Tibial artery (tissue), 4 donors: ENCODE data around the gene PTPRD.

ENCODE experiments used
- DNase-seq, 2 donors: peaks; one replicate each; pipeline ENCODE4 v3.0.0-alpha.2; 2019
- H3K27ac ChIP-seq, 2 donors: fragments of 200-600 bp; sonication (generic) in 1 of 2; 1 replicate in 1 of 2; 2 replicates in 1 of 2; pipeline ENCODE4 v1.5.1; 2018 to 2019; ENCODE audit warnings: mild to moderate bottlenecking in 1 of 2
- H3K27me3 ChIP-seq, 2 donors: fragments of 200-600 bp; sonication (generic) in 1 of 2; one replicate each; pipeline versions ENCODE4 v1.5.1 to v1.6.0; 2016 to 2019
- H3K36me3 ChIP-seq, 3 donors: fragments of 200-600 bp; sonication (generic) in 2 of 3; one replicate each; pipeline ENCODE4 v1.5.1; 2016 to 2019; ENCODE audit warnings: mild to moderate bottlenecking in 2 of 3
- H3K4me1 ChIP-seq, 4 donors: fragments of 200-600 bp; sonication (generic) in 2 of 4; 1 replicate in 3 of 4; 2 replicates in 1 of 4; pipeline ENCODE4 v1.5.1; 2016 to 2019
- H3K4me3 ChIP-seq, 2 donors: fragments of 200-600 bp; sonication (generic) in 1 of 2; 1 replicate in 1 of 2; 2 replicates in 1 of 2; pipeline ENCODE4 v1.5.1; 2018 to 2019; ENCODE audit warnings: mild to moderate bottlenecking in 2 of 2
- H3K9me3 ChIP-seq, 3 donors: fragments of 200-600 bp; sonication (generic) in 1 of 3; one replicate each; pipeline ENCODE4 v1.5.1; 2016 to 2019
- intact Hi-C: fragments of 100-400 bp; cut with DNase I; formaldehyde crosslinking; loops from one replicate; pipeline ENCODE4 v1.15.0; 2023; ENCODE audit warnings: low total_unique reads
- TF ChIP-seq, protein P1 (sequence below), 2 experiments: fragments of 200-600 bp in 1 of 2; fragments of 450-650 bp in 1 of 2; IDR thresholded peaks; one replicate each; pipeline ENCODE4 v1.5.1; 2017 to 2019; ENCODE audit warnings: antibody characterized with exemption in 2 of 2, mild to moderate bottlenecking in 1 of 2, moderate library complexity in 1 of 2

The PTPRD gene

DNA sequence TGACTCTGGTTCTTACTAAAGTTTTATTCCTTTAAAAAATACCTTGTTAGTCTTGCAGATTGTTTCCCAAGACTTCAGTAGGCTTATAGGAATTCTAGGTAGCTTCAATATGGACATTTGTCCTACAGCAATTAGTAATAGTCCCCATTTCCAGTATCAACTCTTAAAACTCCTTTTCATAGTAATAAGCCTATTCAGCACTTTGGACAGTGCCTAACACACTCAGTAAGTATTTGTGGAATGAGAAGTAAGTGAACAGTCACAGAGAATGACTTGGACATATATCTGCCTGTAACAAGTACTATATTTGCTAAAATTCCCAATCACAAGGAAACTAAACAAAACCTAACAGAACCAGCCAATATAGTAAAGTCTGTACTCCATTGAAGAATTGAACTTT is 1521.4 kb downstream of the PTPRD start:
- peaks cover 0 to 4% (median 0%) of the 10 kb centered on the region in 3 donors for H3K9me3 ChIP-seq
- H3K36me3 ChIP-seq, result no peaks in the 10 kb centered on the region
- H3K4me3 ChIP-seq, result no peak overlapping the region
- intact Hi-C loops, result no loop called here
- H3K27me3 ChIP-seq, result no peaks in the 10 kb centered on the region
- no peaks in the 10 kb centered on the region for H3K4me1 ChIP-seq
- no peak for DNase-seq
- TF ChIP-seq, protein P1, sequence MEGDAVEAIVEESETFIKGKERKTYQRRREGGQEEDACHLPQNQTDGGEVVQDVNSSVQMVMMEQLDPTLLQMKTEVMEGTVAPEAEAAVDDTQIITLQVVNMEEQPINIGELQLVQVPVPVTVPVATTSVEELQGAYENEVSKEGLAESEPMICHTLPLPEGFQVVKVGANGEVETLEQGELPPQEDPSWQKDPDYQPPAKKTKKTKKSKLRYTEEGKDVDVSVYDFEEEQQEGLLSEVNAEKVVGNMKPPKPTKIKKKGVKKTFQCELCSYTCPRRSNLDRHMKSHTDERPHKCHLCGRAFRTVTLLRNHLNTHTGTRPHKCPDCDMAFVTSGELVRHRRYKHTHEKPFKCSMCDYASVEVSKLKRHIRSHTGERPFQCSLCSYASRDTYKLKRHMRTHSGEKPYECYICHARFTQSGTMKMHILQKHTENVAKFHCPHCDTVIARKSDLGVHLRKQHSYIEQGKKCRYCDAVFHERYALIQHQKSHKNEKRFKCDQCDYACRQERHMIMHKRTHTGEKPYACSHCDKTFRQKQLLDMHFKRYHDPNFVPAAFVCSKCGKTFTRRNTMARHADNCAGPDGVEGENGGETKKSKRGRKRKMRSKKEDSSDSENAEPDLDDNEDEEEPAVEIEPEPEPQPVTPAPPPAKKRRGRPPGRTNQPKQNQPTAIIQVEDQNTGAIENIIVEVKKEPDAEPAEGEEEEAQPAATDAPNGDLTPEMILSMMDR (IDR thresholded peaks at IDR 0.05), result no peak
- H3K27ac ChIP-seq, result no peak overlapping the region

DNA sequence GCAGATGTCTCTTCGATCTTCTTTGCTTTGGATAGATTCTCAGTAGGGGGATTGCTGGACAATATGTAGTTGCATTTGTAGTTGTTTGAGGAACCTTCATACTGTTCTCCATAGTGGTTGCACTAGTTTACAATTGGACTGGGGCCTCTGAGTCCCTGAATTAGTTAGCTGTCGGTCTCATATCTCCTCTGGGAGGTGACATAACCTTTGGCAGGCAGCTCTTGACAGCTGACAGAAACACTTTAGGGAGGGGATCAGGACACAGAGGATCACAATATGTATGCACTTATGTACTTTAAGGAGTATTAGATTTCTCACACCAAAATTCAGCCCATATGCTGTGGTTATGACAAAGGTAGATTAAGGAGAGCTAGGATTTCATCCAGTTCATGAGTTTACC is 1533.3 kb downstream of the PTPRD start:
- TF ChIP-seq, protein P1 (IDR thresholded peaks at IDR 0.05), result no peak
- no peak overlapping the region for H3K4me3 ChIP-seq
- H3K27ac ChIP-seq, result no peak overlapping the region
- H3K9me3 ChIP-seq, result no peaks in the 10 kb centered on the region
- no peaks in the 10 kb centered on the region for H3K36me3 ChIP-seq
- H3K27me3 ChIP-seq, result no peaks in the 10 kb centered on the region
- no peak for DNase-seq
- intact Hi-C loops, result loop anchor here (10.0 kb wide), 1 partner anchor 395 kb away; no protein-coding TSS in a partner anchor
- H3K4me1 ChIP-seq, result no peaks in the 10 kb centered on the region

DNA sequence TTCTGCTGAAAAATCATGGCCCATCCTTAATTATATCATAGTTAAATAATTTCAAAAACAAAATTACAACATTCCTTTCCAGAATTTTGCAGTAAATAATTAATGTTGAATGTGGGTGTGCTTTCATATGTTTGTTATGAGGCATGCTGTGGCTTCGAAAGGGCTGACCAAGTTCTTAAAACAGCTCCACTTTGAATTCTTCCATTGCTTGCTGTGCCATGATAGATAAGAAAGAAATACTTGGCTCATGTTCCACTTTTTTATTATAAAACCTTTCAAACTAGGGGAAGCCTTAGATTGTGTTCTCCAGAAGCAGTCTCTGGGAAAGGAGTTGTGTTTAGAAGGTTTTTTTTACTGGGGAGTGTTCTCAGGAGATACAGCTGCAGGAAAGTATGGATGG is 1534.5 kb downstream of the PTPRD start:
- no peak overlapping the region for H3K4me3 ChIP-seq
- TF ChIP-seq, protein P1 (IDR thresholded peaks at IDR 0.05), result no peak
- H3K4me1 ChIP-seq, result no peaks in the 10 kb centered on the region
- H3K36me3 ChIP-seq, result no peaks in the 10 kb centered on the region
- intact Hi-C loops, result loop anchor here (10.0 kb wide), 1 partner anchor 394 kb away; no protein-coding TSS in a partner anchor
- no peak for DNase-seq
- no peak overlapping the region for H3K27ac ChIP-seq
- H3K9me3 ChIP-seq, result no peaks in the 10 kb centered on the region
- H3K27me3 ChIP-seq, result no peaks in the 10 kb centered on the region

DNA sequence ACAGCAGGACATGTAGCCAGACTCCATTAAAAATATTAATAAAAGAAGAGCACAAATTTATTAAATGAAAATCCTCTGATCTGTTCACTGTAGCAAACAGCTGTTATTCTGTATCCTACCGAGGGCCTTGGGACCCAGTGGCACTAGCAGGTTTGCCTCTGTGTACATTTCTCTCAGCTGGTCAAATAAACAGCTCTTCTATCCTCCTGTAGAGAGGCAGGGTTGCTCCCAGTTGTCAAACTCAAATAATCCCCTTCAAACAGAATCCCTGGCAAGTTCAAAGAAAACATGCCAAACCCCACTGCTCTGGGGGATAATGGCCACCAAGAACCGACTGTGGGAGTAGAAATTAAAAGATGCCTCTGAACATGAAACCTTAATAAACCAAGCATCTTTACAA is 1551.2 kb downstream of the PTPRD start:
- intact Hi-C loops, result no loop called here
- Histone ChIP-seq H3K27me3 (no peaks in the 10 kb centered on the region), H3K4me1 (no peaks in the 10 kb centered on the region), H3K9me3 (no peaks in the 10 kb centered on the region), H3K4me3 (no peak overlapping the region), H3K36me3 (no peaks in the 10 kb centered on the region), H3K27ac (no peak overlapping the region)
- TF ChIP-seq, protein P1 (IDR thresholded peaks at IDR 0.05), result no peak
- no peak for DNase-seq

DNA sequence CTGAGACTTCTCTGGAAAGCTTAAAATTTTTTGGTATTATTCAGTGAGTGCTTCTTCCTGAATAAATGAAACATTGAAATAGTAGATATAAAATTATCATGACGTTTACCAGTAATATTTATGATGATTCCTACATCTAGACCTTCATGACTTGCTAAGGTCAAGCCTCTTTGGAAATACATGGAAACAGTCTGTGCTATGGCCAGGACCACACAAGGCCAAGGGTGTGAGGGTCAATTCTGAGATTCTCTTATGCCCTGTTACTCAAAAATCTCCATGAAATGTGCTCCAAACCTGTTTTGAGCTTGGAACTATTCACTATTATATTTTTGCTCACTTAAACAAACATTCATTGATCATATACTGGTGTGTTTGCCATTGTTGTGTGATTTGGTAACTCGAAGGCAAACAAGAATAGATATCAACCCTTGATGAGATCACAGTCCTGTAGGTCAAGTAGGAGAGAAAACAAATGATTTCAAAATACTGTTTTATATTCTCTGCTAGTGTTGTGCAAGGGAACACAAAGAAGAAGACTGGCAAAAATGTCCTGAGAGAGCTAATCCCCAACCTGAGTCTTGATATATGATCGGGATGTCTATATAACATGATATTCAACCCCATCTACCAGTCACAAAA is 1558.3 kb downstream of the PTPRD start:
- Histone ChIP-seq H3K27me3 (no peaks in the 10 kb centered on the region), H3K4me1 (no peaks in the 10 kb centered on the region), H3K9me3 (no peaks in the 10 kb centered on the region), H3K4me3 (no peak overlapping the region), H3K36me3 (no peaks in the 10 kb centered on the region), H3K27ac (no peak overlapping the region)
- DNase-seq, result no peak
- intact Hi-C loops, result no loop called here
- TF ChIP-seq, protein P1 (IDR thresholded peaks at IDR 0.05), result no peak

DNA sequence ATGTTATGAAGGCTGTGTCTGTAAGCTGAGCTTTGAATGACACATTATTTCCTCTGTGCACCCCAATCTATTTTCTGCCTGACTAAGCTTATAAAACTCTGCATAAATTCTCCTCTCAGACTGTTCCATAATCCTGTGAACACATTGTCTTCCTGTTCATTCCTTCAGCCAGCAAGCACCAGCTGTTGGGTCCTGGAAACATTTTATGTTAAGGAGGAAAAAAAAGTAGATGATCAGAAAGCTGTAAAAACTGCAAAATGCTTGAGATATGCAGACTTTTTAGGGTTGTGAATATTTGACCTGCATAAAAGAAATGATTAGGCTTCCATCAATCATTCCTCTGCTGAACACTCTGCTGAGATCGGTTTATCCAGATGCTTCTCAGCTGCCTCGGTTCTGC is 1567.2 kb downstream of the PTPRD start:
- no peak overlapping the region for H3K4me3 ChIP-seq
- no peaks in the 10 kb centered on the region for H3K27me3 ChIP-seq
- no peaks in the 10 kb centered on the region for H3K36me3 ChIP-seq
- DNase-seq, result no peak
- no peak overlapping the region for H3K27ac ChIP-seq
- intact Hi-C loops, result no loop called here
- no peaks in the 10 kb centered on the region for H3K9me3 ChIP-seq
- no peaks in the 10 kb centered on the region for H3K4me1 ChIP-seq
- TF ChIP-seq, protein P1 (IDR thresholded peaks at IDR 0.05), result no peak
